Endometrial microvascular endothelial cells (primary cell): ENCODE data around the gene BRCA1. TPM values are rescaled to one million over a fixed set of nuclear protein-coding genes. Genes with fewer than 3 reads are reported as not detected.
"Not testable (repeated sequence)": the region's sequence is repeated elsewhere in the genome, so short reads cannot be mapped to it uniquely, and the experiment has no call there.

Experiments used
- in situ Hi-C: cut with HindIII; loops from 2 replicates; pipeline ENCODE4 v1.10.0; 2017; ENCODE audit warnings: low sequenced_read_pairs, low pct_unique_long_range_greater_than_20kb; ENCODE audit errors: inconsistent ontology term
- total RNA-seq: library from RNA; depleted of rRNA; stranded (reverse); fragments of >200 nt; gene quantifications from one replicate; pipeline ENCODE4 v1.2.3, GENCODE V29; 2015; ENCODE audit errors: inconsistent ontology term

Gene BRCA1
- total RNA-seq, 1 donor from 2014 or later = 22.7 TPM

GRCh38 chr17:43014649-43015542, 110.3 kb downstream of the BRCA1 start:
- in situ Hi-C loops = no loop called here

- in situ Hi-C loops = no loop called here
Observed at GRCh38 chr17:43014020-43014648, 111.0 kb downstream of the BRCA1 start.

- in situ Hi-C loops = no loop called here
Observed at GRCh38 chr17:43013296-43013695, 111.9 kb downstream of the BRCA1 start.

GRCh38 chr17:43011728-43012472, 113.3 kb downstream of the BRCA1 start:
- in situ Hi-C loops = no loop called here

- in situ Hi-C loops = no loop called here
Observed at GRCh38 chr17:43010667-43011308, 114.4 kb downstream of the BRCA1 start.

- in situ Hi-C loops = no loop called here
Observed at GRCh38 chr17:43006639-43007551, 118.3 kb downstream of the BRCA1 start, which contains the start of gene IFI35. TSS of gene IFI35 (plus strand) at chr17:43006784. CDS start at chr17:43006948, 164 bp downstream.

- in situ Hi-C loops = no loop called here
Observed at GRCh38 chr17:43003542-43004172, 121.5 kb downstream of the BRCA1 start.

GRCh38 chr17:43000894-43001293, 124.3 kb downstream of the BRCA1 start:
- in situ Hi-C loops = not testable (repeated sequence)

- in situ Hi-C loops = no loop called here
Observed at GRCh38 chr17:42999003-42999525, 126.1 kb downstream of the BRCA1 start.

- in situ Hi-C loops = no loop called here
Observed at GRCh38 chr17:42997984-42998938, 126.9 kb downstream of the BRCA1 start, which contains the start of gene RPL27. TSS of gene RPL27 (plus strand) at chr17:42998419. CDS start at chr17:42998751, 332 bp downstream.

GRCh38 chr17:42997390-42997983, 127.7 kb downstream of the BRCA1 start:
- in situ Hi-C loops = no loop called here

Other genes with a start within 250 kb of the BRCA1 start
- gene G6PC1, start 224.6 kb downstream of the BRCA1 start, total RNA-seq = not detected
- gene AARSD1, start 160.9 kb downstream of the BRCA1 start, total RNA-seq = 34.3 TPM
- gene PTGES3L, start 145.3 kb downstream of the BRCA1 start, total RNA-seq = not detected
- gene RUNDC1, start 144.8 kb downstream of the BRCA1 start, total RNA-seq = 7.3 TPM
- 880 TPM for gene RPL27, start 126.9 kb downstream of the BRCA1 start, total RNA-seq
- gene IFI35, start 118.6 kb downstream of the BRCA1 start, total RNA-seq = 62.6 TPM
- 599 TPM for gene VAT1, start 103.0 kb downstream of the BRCA1 start, total RNA-seq
- under 0.01 TPM for gene RND2, start 100.1 kb downstream of the BRCA1 start, total RNA-seq
- 53.6 TPM for gene NBR1, start 45.9 kb upstream of the BRCA1 start, total RNA-seq
- gene TMEM106A, start 86.5 kb upstream of the BRCA1 start, total RNA-seq = 6.1 TPM
- gene CCDC200, start 103.3 kb upstream of the BRCA1 start, total RNA-seq = not detected
- not detected for gene RNU2-1, start 108.6 kb upstream of the BRCA1 start, total RNA-seq